Raji (cell line): Measurements from ENCODE around the gene NSUN6.

ENCODE experiments used
- POLR2A ChIP-seq: IDR thresholded peaks from 2 replicates; pipeline ENCODE4 v1.6.1; 2011; ENCODE audit warnings: low read depth, low read length, control low read depth; ENCODE audit not compliant: insufficient read depth

Gene NSUN6

GRCh38 chr10:18651324-18652007 lies at the start of gene NSUN6:
Gene NSUN6 (minus strand): TSS chr10:18651587. CDS start chr10:18651203, 384 bp downstream.
- peak; percentile 95 for TF ChIP-seq POLR2A

- TF ChIP-seq POLR2A: no peak
Observed at GRCh38 chr10:18699849-18700840, 48.8 kb upstream of the NSUN6 start.

- no peak for TF ChIP-seq POLR2A
Observed at GRCh38 chr10:18690541-18690940, 39.2 kb upstream of the NSUN6 start.

GRCh38 chr10:18689498-18689897 lies 38.1 kb upstream of the NSUN6 start:
- TF ChIP-seq POLR2A: no peak

- no peak for TF ChIP-seq POLR2A
Observed at GRCh38 chr10:18687706-18688105, 36.3 kb upstream of the NSUN6 start.

GRCh38 chr10:18687195-18687594 lies 35.8 kb upstream of the NSUN6 start:
- TF ChIP-seq POLR2A: no peak

DNA sequence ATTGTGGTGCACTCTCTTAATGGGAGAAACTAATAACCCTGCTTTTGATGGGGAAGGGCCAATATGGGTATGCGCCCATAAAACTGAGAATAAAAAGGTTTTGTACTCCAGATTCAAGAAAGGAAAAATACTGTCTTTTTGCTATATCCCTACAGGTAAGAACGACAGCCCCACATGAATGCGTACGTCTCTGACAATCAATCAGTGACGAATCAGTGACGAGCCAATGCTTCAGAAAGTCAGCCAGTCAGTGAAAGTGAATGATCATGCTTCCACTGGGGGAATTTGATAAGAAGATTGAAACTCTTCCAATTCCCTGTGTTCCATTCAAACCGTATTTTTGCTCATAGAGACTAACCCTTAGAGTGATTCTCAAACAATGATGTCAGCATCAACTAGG lies 34.2 kb upstream of the NSUN6 start:
- no peak for TF ChIP-seq POLR2A

- TF ChIP-seq POLR2A: no peak
Observed at GRCh38 chr10:18684953-18685352, 33.6 kb upstream of the NSUN6 start.

GRCh38 chr10:18684416-18684815 lies 33.0 kb upstream of the NSUN6 start:
- no peak for TF ChIP-seq POLR2A

GRCh38 chr10:18683427-18683826 lies 32.0 kb upstream of the NSUN6 start:
- TF ChIP-seq POLR2A: no peak

DNA sequence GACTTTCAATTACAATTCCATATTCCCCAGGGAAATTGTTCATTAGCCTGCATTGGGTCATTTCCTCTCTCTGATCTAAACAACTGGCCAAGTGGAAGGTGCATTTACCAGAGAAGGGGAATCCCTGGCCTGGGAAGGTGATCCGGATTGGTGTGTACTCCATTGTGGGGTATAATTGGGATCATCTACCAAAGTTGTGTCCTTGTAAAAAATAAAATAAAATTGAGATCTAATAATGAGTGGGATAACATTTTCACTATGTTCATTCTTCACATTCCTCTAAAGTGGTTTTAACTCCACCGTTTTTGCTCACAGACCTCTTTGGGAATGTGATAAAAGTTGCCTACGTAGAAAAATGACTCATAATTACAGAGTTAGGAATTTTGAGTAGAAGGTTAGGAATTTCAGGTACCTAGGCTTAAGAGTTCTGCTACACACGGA lies 30.6 kb upstream of the NSUN6 start:
- TF ChIP-seq POLR2A: no peak

- no peak for TF ChIP-seq POLR2A
Observed at GRCh38 chr10:18681366-18681765, 30.0 kb upstream of the NSUN6 start.

- TF ChIP-seq POLR2A: no peak
Observed at GRCh38 chr10:18680754-18681153, 29.4 kb upstream of the NSUN6 start.

DNA sequence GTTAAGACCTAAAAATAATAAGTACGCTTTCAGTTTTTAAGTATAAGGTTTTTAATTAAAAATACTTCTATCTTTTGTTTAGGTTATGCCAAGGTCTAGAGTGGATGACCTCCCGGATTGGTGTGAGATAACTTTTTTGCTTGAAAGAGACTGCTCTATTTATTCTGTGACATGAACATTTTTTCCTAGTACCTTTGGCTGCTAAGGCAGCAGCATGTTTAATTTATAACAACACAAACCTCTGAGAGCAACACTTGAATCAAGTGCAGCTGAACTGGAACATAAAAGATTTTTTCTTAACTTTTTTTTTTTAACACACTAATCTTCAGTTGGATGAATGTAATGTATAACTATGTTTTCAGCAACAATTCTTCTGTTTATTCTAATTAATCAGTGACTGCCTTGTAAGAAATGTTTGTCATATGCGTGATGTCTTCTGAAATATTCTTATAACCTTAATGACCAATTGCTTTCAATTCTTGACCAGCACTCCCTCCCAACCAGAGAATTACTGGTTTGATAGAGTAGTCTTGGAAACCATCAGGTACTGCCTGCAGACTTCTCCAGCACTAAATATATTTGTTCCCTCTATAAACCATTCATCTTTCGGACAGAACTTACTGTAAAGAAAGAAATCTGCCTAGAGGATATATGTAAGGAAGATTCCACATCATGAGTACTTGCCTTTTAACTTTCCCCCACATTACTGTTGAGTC lies 23.9 kb upstream of the NSUN6 start:
- TF ChIP-seq POLR2A: no peak

GRCh38 chr10:18668026-18668425 lies 16.6 kb upstream of the NSUN6 start:
- TF ChIP-seq POLR2A: no peak
